Esophagus muscularis mucosa (tissue), 4 donors: ENCODE measurements around the gene ENPP3.

ENCODE experiments used
- EP300 ChIP-seq: sonication (generic); formaldehyde crosslinking; IDR thresholded peaks from one replicate; pipeline ENCODE4 v1.6.1; 2017; ENCODE audit warnings: antibody characterized with exemption
- POLR2A ChIP-seq: fragments of 450-650 bp; IDR thresholded peaks from one replicate; pipeline ENCODE4 v1.6.1; 2017; ENCODE audit warnings: antibody characterized with exemption, moderate library complexity, mild to moderate bottlenecking, low read depth
- TF ChIP-seq, protein P1 (sequence below), 3 experiments: fragments of 200-600 bp in 2 of 3; fragments of 450-650 bp in 1 of 3; sonication (generic) in 2 of 3; IDR thresholded peaks; one replicate each; pipeline ENCODE4 v1.5.1; 2017 to 2019; ENCODE audit warnings: antibody characterized with exemption in 3 of 3, mild to moderate bottlenecking in 2 of 3, moderate library complexity in 1 of 3

DNA sequence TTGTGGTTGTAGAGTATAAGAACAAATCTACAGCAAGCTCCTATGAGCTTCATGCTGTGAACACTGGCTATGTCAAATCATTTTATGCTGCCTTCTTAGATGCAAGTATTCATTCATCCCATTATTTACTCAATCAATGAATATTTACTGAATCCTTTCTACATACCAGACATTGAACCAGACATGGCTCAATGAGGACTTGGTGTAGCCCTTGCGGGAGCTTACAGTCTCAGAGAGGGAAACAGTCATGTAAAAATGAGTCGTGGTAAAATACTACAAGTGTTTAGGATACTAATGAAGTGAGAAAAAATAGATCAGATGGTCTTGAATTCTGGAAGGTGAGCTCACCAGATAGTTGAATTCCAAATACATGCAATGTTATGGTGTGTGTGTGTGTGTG is 125.9 kb downstream of the ENPP3 start:
- TF ChIP-seq EP300 (no peak), POLR2A (no peak)
- TF ChIP-seq, protein P1, sequence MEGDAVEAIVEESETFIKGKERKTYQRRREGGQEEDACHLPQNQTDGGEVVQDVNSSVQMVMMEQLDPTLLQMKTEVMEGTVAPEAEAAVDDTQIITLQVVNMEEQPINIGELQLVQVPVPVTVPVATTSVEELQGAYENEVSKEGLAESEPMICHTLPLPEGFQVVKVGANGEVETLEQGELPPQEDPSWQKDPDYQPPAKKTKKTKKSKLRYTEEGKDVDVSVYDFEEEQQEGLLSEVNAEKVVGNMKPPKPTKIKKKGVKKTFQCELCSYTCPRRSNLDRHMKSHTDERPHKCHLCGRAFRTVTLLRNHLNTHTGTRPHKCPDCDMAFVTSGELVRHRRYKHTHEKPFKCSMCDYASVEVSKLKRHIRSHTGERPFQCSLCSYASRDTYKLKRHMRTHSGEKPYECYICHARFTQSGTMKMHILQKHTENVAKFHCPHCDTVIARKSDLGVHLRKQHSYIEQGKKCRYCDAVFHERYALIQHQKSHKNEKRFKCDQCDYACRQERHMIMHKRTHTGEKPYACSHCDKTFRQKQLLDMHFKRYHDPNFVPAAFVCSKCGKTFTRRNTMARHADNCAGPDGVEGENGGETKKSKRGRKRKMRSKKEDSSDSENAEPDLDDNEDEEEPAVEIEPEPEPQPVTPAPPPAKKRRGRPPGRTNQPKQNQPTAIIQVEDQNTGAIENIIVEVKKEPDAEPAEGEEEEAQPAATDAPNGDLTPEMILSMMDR (IDR thresholded peaks at IDR 0.05), result no peak
